ENCODE results near the gene CCR7. TPM values are rescaled to one million over a fixed set of nuclear protein-coding genes. Genes with fewer than 3 reads are reported as not detected.

Gene CCR7
- total RNA-seq, 1 experiment from 2014 or later, result 0.30 TPM

- intact Hi-C loops (cut with micrococcal nuclease; ENCODE audit: unreplicated experiment), result no loop called here
- H3K27ac ChIP-seq (ENCODE audit: low read depth, low read length, poor library complexity, severe bottlenecking), result no peak overlapping the region
- no peak for TF ChIP-seq EZH2 (IDR thresholded peaks at IDR 0.05; ENCODE audit: borderline replicate concordance, low read depth, low read length, poor library complexity, severe bottlenecking)
- TF ChIP-seq CTCF (conservative IDR thresholded peaks at IDR 0.05; ENCODE audit: low read depth, low read length), result no peak
- no peak overlapping the region for H3K4me3 ChIP-seq (ENCODE audit: low read depth, low read length, poor library complexity, severe bottlenecking)
- no peak for DNase-seq (ENCODE audit: low spot score)
- peaks cover 9% of the 10 kb centered on the region for H3K4me1 ChIP-seq (ENCODE audit: insufficient read depth, low read length, poor library complexity, severe bottlenecking)
- ChIA-PET POLR2A (ENCODE audit: low non-redundant PET) (no interaction called here), CTCF (no interaction called here)
- no TSS peak for BruUV-seq (replicated peaks)
- no peaks in the 10 kb centered on the region for H3K36me3 ChIP-seq (ENCODE audit: insufficient read depth, low read length, poor library complexity, severe bottlenecking)
- H3K27me3 ChIP-seq (replicated peaks; ENCODE audit: insufficient read depth, low read depth, low read length, poor library complexity), result no peaks in the 10 kb centered on the region
- no peaks in the 10 kb centered on the region for H3K9me3 ChIP-seq (ENCODE audit: low read depth, low read length, poor library complexity, severe bottlenecking)
Measured at GRCh38 chr17:40541060-40541872, 24.0 kb downstream of the CCR7 start.

- BruUV-seq (replicated peaks), result no TSS peak
- Histone ChIP-seq H3K27me3 (replicated peaks; ENCODE audit: insufficient read depth, low read depth, low read length, poor library complexity) (no peaks in the 10 kb centered on the region), H3K36me3 (ENCODE audit: insufficient read depth, low read length, poor library complexity, severe bottlenecking) (no peaks in the 10 kb centered on the region), H3K4me1 (ENCODE audit: insufficient read depth, low read length, poor library complexity, severe bottlenecking) (peaks cover 9% of the 10 kb centered on the region), H3K9me3 (ENCODE audit: low read depth, low read length, poor library complexity, severe bottlenecking) (no peaks in the 10 kb centered on the region), H3K27ac (ENCODE audit: low read depth, low read length, poor library complexity, severe bottlenecking) (no peak overlapping the region), H3K4me3 (ENCODE audit: low read depth, low read length, poor library complexity, severe bottlenecking) (no peak overlapping the region)
- intact Hi-C loops (cut with micrococcal nuclease; ENCODE audit: unreplicated experiment), result no loop called here
- ChIA-PET POLR2A (ENCODE audit: low non-redundant PET) (no interaction called here), CTCF (no interaction called here)
- no peak for TF ChIP-seq CTCF (conservative IDR thresholded peaks at IDR 0.05; ENCODE audit: low read depth, low read length)
- TF ChIP-seq EZH2 (IDR thresholded peaks at IDR 0.05; ENCODE audit: borderline replicate concordance, low read depth, low read length, poor library complexity, severe bottlenecking), result no peak
- no peak for DNase-seq (ENCODE audit: low spot score)
Measured at GRCh38 chr17:40540448-40540847, 24.8 kb downstream of the CCR7 start.

- intact Hi-C loops (cut with micrococcal nuclease; ENCODE audit: unreplicated experiment), result loop anchor here (10.0 kb wide), 1 partner anchor 95 kb away; the partner anchor contains the start of gene IGFBP4
- POLR2A ChIA-PET (ENCODE audit: low non-redundant PET), result interaction anchor here (0.6 kb wide), 1 partner anchor 12 kb away, joined by 3 read pairs; no protein-coding TSS in a partner anchor
Measured at GRCh38 chr17:40539711-40540411, 25.4 kb downstream of the CCR7 start.

More at GRCh38 chr17:40539711-40540411, 25.4 kb downstream of the CCR7 start:
- BruUV-seq (replicated peaks), result no TSS peak
- Histone ChIP-seq H3K27ac (ENCODE audit: low read depth, low read length, poor library complexity, severe bottlenecking) (peak overlapping the region; percentile 37), H3K36me3 (ENCODE audit: insufficient read depth, low read length, poor library complexity, severe bottlenecking) (no peaks in the 10 kb centered on the region), H3K9me3 (ENCODE audit: low read depth, low read length, poor library complexity, severe bottlenecking) (no peaks in the 10 kb centered on the region), H3K4me1 (ENCODE audit: insufficient read depth, low read length, poor library complexity, severe bottlenecking) (peaks cover 9% of the 10 kb centered on the region), H3K4me3 (ENCODE audit: low read depth, low read length, poor library complexity, severe bottlenecking) (no peak overlapping the region), H3K27me3 (replicated peaks; ENCODE audit: insufficient read depth, low read depth, low read length, poor library complexity) (no peaks in the 10 kb centered on the region)
- CTCF ChIA-PET, result no interaction called here
- no peak for DNase-seq (ENCODE audit: low spot score)
- TF ChIP-seq EZH2 (IDR thresholded peaks at IDR 0.05; ENCODE audit: borderline replicate concordance, low read depth, low read length, poor library complexity, severe bottlenecking), result no peak
- TF ChIP-seq CTCF (conservative IDR thresholded peaks at IDR 0.05; ENCODE audit: low read depth, low read length), result no peak
